B cell (primary cell): Measurements from ENCODE around the gene SERPINA10. TPM values are rescaled to one million over a fixed set of nuclear protein-coding genes. Genes with fewer than 3 reads are reported as not detected.

Experiments used
- ATAC-seq: fragments of 200-7000 bp; cut with Tn5 transposase; one replicate; pipeline ENCODE4 v1.10.0; 2021; ENCODE audit warnings: low read depth, mild to moderate bottlenecking, moderate number of reproducible peaks, moderate library complexity
- CTCF ChIA-PET: fragments of 350-600 bp; sonication (Branson Sonifier 250); formaldehyde crosslinking; loops from one replicate; lab custom pipeline; 2021; ENCODE audit warnings: antibody characterized with exemption, inconsistent platforms; lab: Charles Lee
- POLR2A ChIA-PET: fragments of 350-600 bp; sonication (Branson Sonifier 250); formaldehyde crosslinking; loops from one replicate; lab custom pipeline; 2021; ENCODE audit warnings: antibody characterized with exemption; lab: Charles Lee
- DNase-seq: peaks from one replicate; pipeline ENCODE4 v3.0.0; 2013
- H2AFZ ChIP-seq: 2 replicates; pipeline ENCODE4 v1.6.1; 2012; ENCODE audit warnings: mild to moderate bottlenecking, low read depth, low read length; ENCODE audit not compliant: insufficient read depth, poor library complexity, severe bottlenecking
- H3K27ac ChIP-seq, 2 donors: 1 replicate in 1 of 2; 2 replicates in 1 of 2; pipeline ENCODE4 v1.5.1; 2012 to 2013; ENCODE audit warnings: low read length in 2 of 2, mild to moderate bottlenecking in 2 of 2, moderate library complexity in 1 of 2
- H3K27me3 ChIP-seq, 4 experiments: fragments of 200-600 bp in 1 of 4; sonication (generic) in 1 of 4; replicated peaks in 1 of 4; 1 replicate in 2 of 4; 2 replicates in 2 of 4; pipeline versions ENCODE4 v1.6.1 to v1.7.0; 2013 to 2016; ENCODE audit warnings: low read length in 3 of 4, mild to moderate bottlenecking in 2 of 4, mixed read lengths in 1 of 4, moderate library complexity in 1 of 4; ENCODE audit not compliant: insufficient read depth in 4 of 4, control insufficient read depth in 3 of 4; ENCODE audit errors: control extremely low read depth in 1 of 4
- H3K36me3 ChIP-seq, 2 experiments: replicated peaks in 1 of 2; 1 replicate in 1 of 2; 2 replicates in 1 of 2; pipeline versions ENCODE4 v1.6.1 to v1.7.1; 2013; ENCODE audit warnings: low read length in 1 of 2; ENCODE audit not compliant: insufficient read depth in 2 of 2, control insufficient read depth in 1 of 2; ENCODE audit errors: control extremely low read depth in 1 of 2, extremely low read depth in 1 of 2
- H3K4me1 ChIP-seq, 2 donors: fragments of 200-600 bp in 1 of 2; sonication (generic) in 1 of 2; 1 replicate in 1 of 2; 2 replicates in 1 of 2; pipeline versions ENCODE4 v1.5.1 to v1.6.1; 2013 to 2017; ENCODE audit warnings: low read length in 2 of 2; ENCODE audit not compliant: control insufficient read depth in 2 of 2, insufficient read depth in 2 of 2
- H3K4me2 ChIP-seq: replicated peaks from 2 replicates; pipeline ENCODE3; 2012; ENCODE audit warnings: mild to moderate bottlenecking, low read depth, low read length; ENCODE audit not compliant: poor library complexity, severe bottlenecking
- H3K4me3 ChIP-seq, 5 experiments: fragments of 200-600 bp in 1 of 5; sonication (generic) in 1 of 5; 1 replicate in 3 of 5; 2 replicates in 2 of 5; pipeline versions ENCODE4 v1.5.1 to v1.7.0; 2011 to 2016; ENCODE audit warnings: low read length in 4 of 5, mild to moderate bottlenecking in 4 of 5, low read depth in 2 of 5, control low read depth in 1 of 5, moderate library complexity in 1 of 5; ENCODE audit not compliant: insufficient read depth in 1 of 5; ENCODE audit errors: control extremely low read depth in 1 of 5, extremely low read depth in 1 of 5
- H3K79me2 ChIP-seq: fragments of 200-600 bp; sonication (generic); one replicate; pipeline ENCODE4 v1.6.0; 2016; ENCODE audit warnings: low read length; ENCODE audit not compliant: control insufficient read depth, insufficient read depth
- H3K9ac ChIP-seq: fragments of 200-600 bp; sonication (generic); 2 replicates; pipeline ENCODE4 v1.6.1; 2017; ENCODE audit warnings: mild to moderate bottlenecking, low read length, moderate library complexity
- H3K9me3 ChIP-seq, 3 donors: one replicate each; pipeline versions ENCODE4 v1.6.1 to v1.7.1; 2013; ENCODE audit warnings: low read length in 2 of 3; ENCODE audit not compliant: control insufficient read depth in 2 of 3, insufficient read depth in 1 of 3; ENCODE audit errors: control extremely low read depth in 1 of 3
- H4K20me1 ChIP-seq: 2 replicates; pipeline ENCODE4 v1.6.0; 2012; ENCODE audit warnings: mild to moderate bottlenecking, low read length; ENCODE audit not compliant: insufficient read depth, control insufficient read depth, poor library complexity, severe bottlenecking
- H3K27ac Mint-ChIP-seq: one replicate; pipeline ENCODE4 v1.8.0; 2021; ENCODE audit warnings: mixed read lengths
- H3K27me3 Mint-ChIP-seq: one replicate; pipeline ENCODE4 v1.8.0; 2021; ENCODE audit warnings: mixed read lengths
- H3K4me1 Mint-ChIP-seq: one replicate; pipeline ENCODE4 v1.8.0; 2021; ENCODE audit warnings: mixed read lengths
- H3K4me3 Mint-ChIP-seq: one replicate; pipeline ENCODE4 v1.8.0; 2021; ENCODE audit warnings: mixed read lengths
- H3K9me3 Mint-ChIP-seq: one replicate; pipeline ENCODE4 v1.8.0; 2022; ENCODE audit warnings: mixed read lengths; ENCODE audit not compliant: insufficient read depth
- EZH2 ChIP-seq: IDR thresholded peaks from 2 replicates; pipeline ENCODE4 v1.6.1; 2012; ENCODE audit warnings: borderline replicate concordance, low read depth, mild to moderate bottlenecking, moderate library complexity, low read length; ENCODE audit not compliant: insufficient read depth, poor library complexity, severe bottlenecking
- WGBS: methylation state at CpG from one replicate; pipeline ENCODE4 v1.1.5; 2013; ENCODE audit warnings: missing lambda C conversion rate; ENCODE audit not compliant: insufficient coverage; 5-methylcytosine and 5-hydroxymethylcytosine counted together
- intact Hi-C: fragments of 100-400 bp; cut with micrococcal nuclease; formaldehyde crosslinking; loops from one replicate; pipeline ENCODE4 v1.10.0; 2022
- polyA plus RNA-seq: library from polyadenylated mRNA; depleted of rRNA; stranded (reverse); fragments of >200 nt; gene quantifications from 2 replicates; pipeline ENCODE4 v1.2.3, GENCODE V29; 2012
- total RNA-seq, 2 donors: library from RNA; stranded (reverse); fragments of 120-200 nt in 1 of 2; gene quantifications; 1 replicate in 1 of 2; 2 replicates in 1 of 2; pipeline versions ENCODE4 v1.2.3 to v1.2.4, GENCODE V29; 2013 to 2022
- TF ChIP-seq, protein P1 (sequence below): fragments of 200-600 bp; IDR thresholded peaks from one replicate; pipeline ENCODE4 v1.8.0; 2022; ENCODE audit warnings: antibody characterized with exemption, mild to moderate bottlenecking

Gene SERPINA10
- total and polyA plus RNA-seq, 2 donors (not counting 1 experiment from before 2014, with no cell fraction given), result not detected

DNA sequence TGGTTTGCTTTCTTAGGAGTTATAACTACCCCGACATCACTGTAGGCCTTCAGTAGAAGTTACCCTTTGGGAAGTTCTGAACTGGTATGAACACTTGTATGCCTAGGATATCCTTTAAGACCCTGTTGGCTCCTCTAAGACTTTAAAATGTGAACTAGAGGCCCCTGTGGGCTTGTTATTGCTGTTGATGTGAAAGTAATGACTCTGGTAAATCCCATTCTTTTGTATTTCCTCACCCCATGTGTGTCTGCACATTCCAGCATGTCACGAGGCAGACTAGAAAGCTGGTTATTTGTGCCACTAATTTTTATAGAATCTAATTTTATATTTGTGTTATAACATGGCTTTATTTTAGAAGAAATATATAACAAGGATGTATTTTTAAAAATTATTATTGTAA, 48.9 kb downstream of the SERPINA10 start:
- Histone ChIP-seq H3K79me2 (no peaks in the 10 kb centered on the region), H3K4me1 (no peaks in the 10 kb centered on the region), H3K9me3 (no peaks in the 10 kb centered on the region), H3K36me3 (no peaks in the 10 kb centered on the region), H3K27me3 (no peaks in the 10 kb centered on the region), H3K9ac (no peak overlapping the region), H2AFZ (no peak overlapping the region), H3K4me3 (no peak overlapping the region), H4K20me1 (no peaks in the 10 kb centered on the region), H3K27ac (no peak overlapping the region), H3K4me2 (no peak overlapping the region)
- H3K9me3 Mint-ChIP-seq, result no peaks in the 10 kb centered on the region
- ChIA-PET POLR2A (no interaction called here), CTCF (no interaction called here)
- WGBS, result 100% methylated on average over 1 of the region's 2 CpGs
- ATAC-seq, result no peak
- no peak overlapping the region for H3K4me3 Mint-ChIP-seq
- H3K27me3 Mint-ChIP-seq, result peaks cover 20% of the 10 kb centered on the region
- no peak overlapping the region for H3K27ac Mint-ChIP-seq
- DNase-seq, result no peak
- intact Hi-C loops, result no loop called here
- no peaks in the 10 kb centered on the region for H3K4me1 Mint-ChIP-seq
- TF ChIP-seq, protein P1, sequence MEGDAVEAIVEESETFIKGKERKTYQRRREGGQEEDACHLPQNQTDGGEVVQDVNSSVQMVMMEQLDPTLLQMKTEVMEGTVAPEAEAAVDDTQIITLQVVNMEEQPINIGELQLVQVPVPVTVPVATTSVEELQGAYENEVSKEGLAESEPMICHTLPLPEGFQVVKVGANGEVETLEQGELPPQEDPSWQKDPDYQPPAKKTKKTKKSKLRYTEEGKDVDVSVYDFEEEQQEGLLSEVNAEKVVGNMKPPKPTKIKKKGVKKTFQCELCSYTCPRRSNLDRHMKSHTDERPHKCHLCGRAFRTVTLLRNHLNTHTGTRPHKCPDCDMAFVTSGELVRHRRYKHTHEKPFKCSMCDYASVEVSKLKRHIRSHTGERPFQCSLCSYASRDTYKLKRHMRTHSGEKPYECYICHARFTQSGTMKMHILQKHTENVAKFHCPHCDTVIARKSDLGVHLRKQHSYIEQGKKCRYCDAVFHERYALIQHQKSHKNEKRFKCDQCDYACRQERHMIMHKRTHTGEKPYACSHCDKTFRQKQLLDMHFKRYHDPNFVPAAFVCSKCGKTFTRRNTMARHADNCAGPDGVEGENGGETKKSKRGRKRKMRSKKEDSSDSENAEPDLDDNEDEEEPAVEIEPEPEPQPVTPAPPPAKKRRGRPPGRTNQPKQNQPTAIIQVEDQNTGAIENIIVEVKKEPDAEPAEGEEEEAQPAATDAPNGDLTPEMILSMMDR, result no peak
- TF ChIP-seq EZH2, result no peak

DNA sequence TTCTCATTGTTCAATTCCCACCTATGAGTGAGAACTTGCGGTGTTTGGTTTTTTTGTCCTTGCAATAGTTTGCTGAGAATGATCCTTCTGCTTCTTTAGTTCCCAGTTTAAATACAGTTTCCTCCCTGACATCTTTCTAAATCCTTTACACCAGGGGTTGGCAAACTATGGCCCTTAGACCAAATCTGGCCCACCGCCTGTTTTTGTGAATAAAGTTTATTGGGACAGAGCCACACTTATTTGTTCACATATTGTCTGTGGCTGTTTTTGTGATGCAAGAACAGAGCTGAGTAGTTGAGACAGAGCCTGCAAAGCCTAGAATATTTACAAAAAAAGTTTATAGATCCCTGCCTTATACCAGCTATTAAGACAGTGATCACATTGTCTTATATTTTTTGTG, 53.7 kb downstream of the SERPINA10 start:
- intact Hi-C loops, result no loop called here
- POLR2A ChIA-PET, result no interaction called here
- peaks cover 6% of the 10 kb centered on the region for H3K4me1 Mint-ChIP-seq
- ATAC-seq (no peak), DNase-seq (no peak)
- TF ChIP-seq, protein P1, result no peak
- TF ChIP-seq EZH2, result no peak
- H3K9me3 ChIP-seq, result peaks cover 0 to 5% (median 0%) of the 10 kb centered on the region in 3 donors
- no peak overlapping the region for H3K27ac Mint-ChIP-seq
- no peaks in the 10 kb centered on the region for H3K79me2 ChIP-seq
- H3K9me3 Mint-ChIP-seq, result no peaks in the 10 kb centered on the region
- H3K4me2 ChIP-seq, result no peak overlapping the region
- H3K27me3 Mint-ChIP-seq, result peaks cover 8% of the 10 kb centered on the region
- no CpG with 5 or more reads among the region's 2 CpGs for WGBS
- CTCF ChIA-PET, result interaction anchor here (1.5 kb wide), 1 partner anchor 9 kb away, joined by 3 read pairs; no protein-coding TSS in a partner anchor
- no peaks in the 10 kb centered on the region for H4K20me1 ChIP-seq
- no peak overlapping the region for H2AFZ ChIP-seq
- H3K27me3 ChIP-seq, result no peaks in the 10 kb centered on the region
- H3K9ac ChIP-seq, result no peak overlapping the region
- H3K36me3 ChIP-seq, result no peaks in the 10 kb centered on the region
- H3K4me1 ChIP-seq, result no peaks in the 10 kb centered on the region
- H3K4me3 ChIP-seq, result no peak overlapping the region
- no peak overlapping the region for H3K27ac ChIP-seq
- H3K4me3 Mint-ChIP-seq, result no peak overlapping the region
